Left lobe of liver (tissue), 1 donor: ENCODE data around the gene DTX3. TPM values are rescaled to one million over a fixed set of nuclear protein-coding genes. Genes with fewer than 3 reads are reported as not detected.

Experiments
- total RNA-seq: library from RNA; stranded (reverse); gene quantifications from one replicate; pipeline ENCODE4 v1.2.1, GENCODE V29; 2021
- donor health status: DM: no; HTN: yes; CAD: no.

The DTX3 gene
- total RNA-seq, 1 donor from 2014 or later, result 2.2 TPM

Other genes with a start within 250 kb of the DTX3 start
- gene R3HDM2, start 173.8 kb upstream of the DTX3 start, total RNA-seq, result 38.6 TPM
- gene INHBC, start 170.0 kb upstream of the DTX3 start, total RNA-seq, result 51.9 TPM
- gene INHBE, start 149.5 kb upstream of the DTX3 start, total RNA-seq, result 81.6 TPM
- gene GLI1, start 145.0 kb upstream of the DTX3 start, total RNA-seq, result 0.20 TPM
- 4.3 TPM for gene ARHGAP9, start 125.0 kb upstream of the DTX3 start, total RNA-seq
- gene MARS1, start 116.8 kb upstream of the DTX3 start, total RNA-seq, result 71.1 TPM
- 13.9 TPM for gene DDIT3, start 84.3 kb upstream of the DTX3 start, total RNA-seq
- gene MBD6, start 82.0 kb upstream of the DTX3 start, total RNA-seq, result 59.6 TPM
- 28.9 TPM for gene DCTN2, start 57.6 kb upstream of the DTX3 start, total RNA-seq
- 0.05 TPM for gene KIF5A, start 54.8 kb upstream of the DTX3 start, total RNA-seq
- gene PIP4K2C, start 13.6 kb upstream of the DTX3 start, total RNA-seq, result 11.8 TPM
- gene ARHGEF25, start 6.6 kb downstream of the DTX3 start, total RNA-seq, result 1.5 TPM
- gene B4GALNT1, start 28.4 kb downstream of the DTX3 start, total RNA-seq, result 0.60 TPM
- gene OS9, start 89.3 kb downstream of the DTX3 start, total RNA-seq, result 230 TPM
- 0.83 TPM for gene AGAP2, start 133.9 kb downstream of the DTX3 start, total RNA-seq
- 18.2 TPM for gene TSPAN31, start 140.2 kb downstream of the DTX3 start, total RNA-seq
- 30.8 TPM for gene CDK4, start 147.5 kb downstream of the DTX3 start, total RNA-seq
- 3.6 TPM for gene MARCHF9, start 150.3 kb downstream of the DTX3 start, total RNA-seq
- 0.45 TPM for gene CYP27B1, start 162.3 kb downstream of the DTX3 start, total RNA-seq
- 9.7 TPM for gene METTL1, start 167.3 kb downstream of the DTX3 start, total RNA-seq
- gene EEF1AKMT3, start 167.8 kb downstream of the DTX3 start, total RNA-seq, result 6.0 TPM
- 30.0 TPM for gene TSFM, start 178.0 kb downstream of the DTX3 start, total RNA-seq
- gene AVIL, start 213.9 kb downstream of the DTX3 start, total RNA-seq, result 5.1 TPM
- 86.3 TPM for gene CTDSP2, start 241.9 kb downstream of the DTX3 start, total RNA-seq